Endothelial cell of umbilical vein (primary cell): ENCODE data around the gene LCP1. TPM values are rescaled to one million over a fixed set of nuclear protein-coding genes. Genes with fewer than 3 reads are reported as not detected.

Source experiments
- BruUV-seq: library from RNA; stranded (reverse); fragments of 400-500 nt; replicated peaks from 2 replicates; lab custom pipeline; 2021; lab: Mats Ljungman, UMichigan
- CTCF ChIA-PET: fragments of 300-600, 350-600 bp; sonication (Branson Sonifier 250); formaldehyde crosslinking; loops from one replicate; lab custom pipeline; 2021; ENCODE audit warnings: antibody characterized with exemption, inconsistent platforms; lab: Charles Lee
- POLR2A ChIA-PET: fragments of 300-600, 350-600 bp; sonication (Branson Sonifier 250); formaldehyde crosslinking; loops from one replicate; lab custom pipeline; 2021; ENCODE audit warnings: antibody characterized with exemption, inconsistent platforms; lab: Charles Lee
- DNase-seq: peaks from one replicate; pipeline ENCODE4 v3.0.0-alpha.2; 2011; ENCODE audit warnings: low read depth, low spot score
- FAIRE-seq: peaks from 2 replicates; lab custom pipeline; 2011; peaks lifted over from hg19 to GRCh38; lab: Jason Lieb, UNC
- H2AFZ ChIP-seq: 2 replicates; pipeline ENCODE4 v1.6.0; 2012; ENCODE audit warnings: low read depth, low read length, control low read depth, inconsistent platforms
- H3K27ac ChIP-seq: 2 replicates; pipeline ENCODE4 v1.5.1; 2011; ENCODE audit warnings: low read depth, mild to moderate bottlenecking, control low read depth, low read length, moderate library complexity; ENCODE audit not compliant: insufficient read depth
- H3K27me3 ChIP-seq, 2 experiments: 2 replicates each; pipeline versions ENCODE4 v1.6.0 to v1.6.1; 2011; ENCODE audit warnings: low read length in 2 of 2, mixed read lengths in 1 of 2; ENCODE audit not compliant: control insufficient read depth in 2 of 2, insufficient read depth in 2 of 2
- H3K36me3 ChIP-seq, 2 experiments: 2 replicates in 1 of 2; 3 replicates in 1 of 2; pipeline ENCODE4 v1.5.1; 2011; ENCODE audit warnings: low read length in 2 of 2, mild to moderate bottlenecking in 1 of 2, moderate library complexity in 1 of 2; ENCODE audit not compliant: control insufficient read depth in 2 of 2, insufficient read depth in 2 of 2; ENCODE audit errors: extremely low read depth in 1 of 2
- H3K4me1 ChIP-seq: 3 replicates; pipeline ENCODE4 v1.5.1; 2011; ENCODE audit warnings: mild to moderate bottlenecking, low read length; ENCODE audit not compliant: control insufficient read depth, insufficient read depth; ENCODE audit errors: extremely low read depth
- H3K4me2 ChIP-seq: 2 replicates; pipeline ENCODE4 v1.6.1; 2011; ENCODE audit warnings: low read length, control low read depth, mixed read lengths; ENCODE audit not compliant: insufficient read depth
- H3K4me3 ChIP-seq, 3 experiments: fragments of 200-600 bp in 1 of 3; sonication (generic), shearing (Covaris generic) in 1 of 3; replicated peaks in 1 of 3; 2 replicates each; pipeline ENCODE4 v1.5.1; 2011 to 2016; ENCODE audit warnings: control low read depth in 3 of 3, low read length in 3 of 3, mild to moderate bottlenecking in 2 of 3, inconsistent platforms in 1 of 3, low read depth in 1 of 3, moderate library complexity in 1 of 3; ENCODE audit not compliant: insufficient read depth in 1 of 3
- H3K79me2 ChIP-seq: 2 replicates; pipeline ENCODE4 v1.6.0; 2012; ENCODE audit warnings: low read length, inconsistent platforms; ENCODE audit not compliant: control insufficient read depth, insufficient read depth
- H3K9ac ChIP-seq: replicated peaks from 2 replicates; pipeline ENCODE3; 2011; ENCODE audit warnings: low read length, control low read depth; ENCODE audit not compliant: insufficient read depth; ENCODE audit errors: extremely low read depth
- H3K9me1 ChIP-seq: replicated peaks from 3 replicates; pipeline ENCODE4 v1.6.0; 2011; ENCODE audit warnings: mild to moderate bottlenecking, low read length; ENCODE audit not compliant: control insufficient read depth, insufficient read depth; ENCODE audit errors: extremely low read depth
- H3K9me3 ChIP-seq: replicated peaks from 2 replicates; pipeline ENCODE4 v1.5.1; 2012; ENCODE audit warnings: low read length, inconsistent platforms; ENCODE audit not compliant: control insufficient read depth, insufficient read depth
- H4K20me1 ChIP-seq: replicated peaks from 2 replicates; pipeline ENCODE3; 2011; ENCODE audit warnings: mild to moderate bottlenecking, low read length; ENCODE audit not compliant: control insufficient read depth, insufficient read depth; ENCODE audit errors: extremely low read depth
- EZH2 ChIP-seq: IDR thresholded peaks from 2 replicates; pipeline ENCODE4 v1.6.1; 2012; ENCODE audit warnings: borderline replicate concordance, low read depth, mild to moderate bottlenecking, moderate library complexity, low read length, inconsistent platforms; ENCODE audit not compliant: severe bottlenecking
- FOS ChIP-seq: IDR thresholded peaks from 2 replicates; pipeline ENCODE4 v1.6.1; 2011; ENCODE audit warnings: mild to moderate bottlenecking, low read length, moderate library complexity, borderline replicate concordance; ENCODE audit not compliant: insufficient read depth
- GATA2 ChIP-seq: IDR thresholded peaks from 2 replicates; pipeline ENCODE4 v1.7.0; 2011; ENCODE audit warnings: low read depth, mild to moderate bottlenecking, moderate library complexity, mixed read lengths, low read length; ENCODE audit not compliant: insufficient read length, insufficient read depth
- JUN ChIP-seq: IDR thresholded peaks from 2 replicates; pipeline ENCODE4 v1.6.1; 2011; ENCODE audit warnings: borderline replicate concordance, low read depth; ENCODE audit not compliant: insufficient read length, insufficient read depth
- MYC ChIP-seq: IDR thresholded peaks from one replicate; pipeline ENCODE4 v1.6.1; 2011; ENCODE audit warnings: mild to moderate bottlenecking, low read depth, low read length
- POLR2A ChIP-seq: IDR thresholded peaks from 2 replicates; pipeline ENCODE4 v1.6.1; 2012; ENCODE audit warnings: low read depth, mild to moderate bottlenecking, control low read depth, low read length
- POLR2AphosphoS5 ChIP-seq: IDR thresholded peaks from 2 replicates; pipeline ENCODE4 v1.6.1; 2012; ENCODE audit warnings: low read depth, mild to moderate bottlenecking, control low read depth, low read length, moderate library complexity; ENCODE audit not compliant: insufficient read depth
- dilution Hi-C: fragments of 300-500 bp; cut with MboI; formaldehyde crosslinking; loops from one replicate; pipeline ENCODE4 v1.15.0; 2019; ENCODE audit warnings: low sequenced_read_pairs; ENCODE audit not compliant: extremely low pct_ligation_motif_present
- intact Hi-C: fragments of 100-400 bp; cut with micrococcal nuclease; formaldehyde crosslinking; loops from one replicate; pipeline ENCODE4 v1.10.0; 2022
- polyA plus RNA-seq, 4 experiments: library from polyadenylated mRNA; depleted of rRNA in 3 of 4; stranded (reverse) in 3 of 4; unstranded in 1 of 4; fragments of >200 nt; gene quantifications; 2 replicates each; pipeline versions ENCODE4 v1.2.1 to v1.2.3, GENCODE V29; 2011 to 2012; ENCODE audit warnings: missing spikeins in 1 of 4
- total RNA-seq: library from RNA; stranded (reverse); gene quantifications from 2 replicates; pipeline ENCODE4 v1.2.3, GENCODE V29; 2021
- TF ChIP-seq, protein P1 (sequence below): IDR thresholded peaks from 2 replicates; pipeline ENCODE4 v1.6.1; 2011; ENCODE audit not compliant: insufficient read depth, insufficient read length
- TF ChIP-seq, protein P2 (sequence below), 2 donors: IDR thresholded peaks; 1 replicate in 1 of 2; 2 replicates in 1 of 2; pipeline ENCODE4 v1.5.1; 2011; ENCODE audit warnings: low read length in 2 of 2, mild to moderate bottlenecking in 2 of 2, moderate library complexity in 2 of 2, control low read depth in 1 of 2, inconsistent platforms in 1 of 2, low read depth in 1 of 2; ENCODE audit not compliant: insufficient read depth in 1 of 2; ENCODE audit errors: extremely low read depth in 1 of 2

LCP1 gene
- total and polyA plus RNA-seq, 2 donors (not counting 3 experiments of a cell fraction or from before 2014, with no cell fraction given), result 0.18 to 0.38 TPM

DNA sequence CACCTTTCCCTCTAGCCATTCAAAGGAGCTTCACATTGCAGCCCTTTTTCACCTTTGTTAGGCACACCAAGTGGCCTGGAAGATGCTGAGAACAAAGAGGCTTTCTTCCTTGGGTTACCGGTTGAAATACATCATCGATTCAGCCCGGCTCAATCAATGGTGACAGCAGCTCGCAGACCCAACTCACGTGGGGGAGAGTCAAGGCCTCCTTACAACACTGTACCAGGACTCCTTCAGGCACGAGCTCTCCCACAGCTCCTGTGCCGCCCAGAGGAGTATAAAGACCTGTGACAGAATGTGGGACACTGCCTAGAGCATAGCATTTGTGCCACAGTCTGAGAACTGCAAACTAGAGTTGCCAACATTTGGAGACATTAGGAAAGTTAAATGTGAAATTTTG, 25.9 kb upstream of the LCP1 start:
- POLR2A ChIA-PET, result no interaction called here
- dilution Hi-C loops (no loop called here), intact Hi-C loops (no loop called here)

DNA sequence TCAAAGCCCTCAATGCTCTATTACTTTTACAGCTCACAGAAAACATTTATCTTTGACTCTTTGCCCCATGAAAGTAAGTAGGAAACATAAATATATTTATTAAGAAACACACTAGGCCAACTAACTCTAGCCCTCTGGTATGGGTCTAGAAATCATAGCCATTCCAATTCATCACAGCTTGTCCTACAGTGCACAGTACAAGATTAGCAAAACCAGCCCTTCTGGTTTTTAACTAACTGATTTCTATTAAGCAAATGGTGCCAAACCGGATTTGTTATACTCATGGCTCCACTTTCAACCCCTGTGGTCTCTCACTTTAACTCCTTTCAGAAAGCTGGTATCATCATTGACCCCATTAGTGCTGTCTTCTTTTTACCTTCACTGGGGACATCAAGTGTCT, 24.2 kb upstream of the LCP1 start:
- peaks cover 7 to 21% of the 10 kb centered on the region in 2 experiments for H3K27me3 ChIP-seq
- no peaks in the 10 kb centered on the region for H3K36me3 ChIP-seq
- intact Hi-C loops, result no loop called here
- no peaks in the 10 kb centered on the region for H3K4me1 ChIP-seq
- BruUV-seq, result no TSS peak
- no peak overlapping the region for H2AFZ ChIP-seq
- no peaks in the 10 kb centered on the region for H3K79me2 ChIP-seq
- no peaks in the 10 kb centered on the region for H4K20me1 ChIP-seq
- no peak for DNase-seq
- no peak overlapping the region for H3K9ac ChIP-seq
- H3K27ac ChIP-seq, result no peak overlapping the region
- POLR2A ChIA-PET, result no interaction called here
- CTCF ChIA-PET, result no interaction called here
- H3K9me1 ChIP-seq, result no peaks in the 10 kb centered on the region
- no peak for FAIRE-seq
- dilution Hi-C loops, result no loop called here
- H3K4me3 ChIP-seq, result no peak overlapping the region
- TF ChIP-seq POLR2A, result no peak
- TF ChIP-seq GATA2, result no peak
- no peak for TF ChIP-seq EZH2
- no peak for TF ChIP-seq POLR2AphosphoS5
- TF ChIP-seq, protein P1, sequence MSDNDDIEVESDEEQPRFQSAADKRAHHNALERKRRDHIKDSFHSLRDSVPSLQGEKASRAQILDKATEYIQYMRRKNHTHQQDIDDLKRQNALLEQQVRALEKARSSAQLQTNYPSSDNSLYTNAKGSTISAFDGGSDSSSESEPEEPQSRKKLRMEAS, result no peak
- TF ChIP-seq JUN, result no peak
- TF ChIP-seq FOS, result no peak
- TF ChIP-seq MYC, result no peak
- TF ChIP-seq, protein P2, sequence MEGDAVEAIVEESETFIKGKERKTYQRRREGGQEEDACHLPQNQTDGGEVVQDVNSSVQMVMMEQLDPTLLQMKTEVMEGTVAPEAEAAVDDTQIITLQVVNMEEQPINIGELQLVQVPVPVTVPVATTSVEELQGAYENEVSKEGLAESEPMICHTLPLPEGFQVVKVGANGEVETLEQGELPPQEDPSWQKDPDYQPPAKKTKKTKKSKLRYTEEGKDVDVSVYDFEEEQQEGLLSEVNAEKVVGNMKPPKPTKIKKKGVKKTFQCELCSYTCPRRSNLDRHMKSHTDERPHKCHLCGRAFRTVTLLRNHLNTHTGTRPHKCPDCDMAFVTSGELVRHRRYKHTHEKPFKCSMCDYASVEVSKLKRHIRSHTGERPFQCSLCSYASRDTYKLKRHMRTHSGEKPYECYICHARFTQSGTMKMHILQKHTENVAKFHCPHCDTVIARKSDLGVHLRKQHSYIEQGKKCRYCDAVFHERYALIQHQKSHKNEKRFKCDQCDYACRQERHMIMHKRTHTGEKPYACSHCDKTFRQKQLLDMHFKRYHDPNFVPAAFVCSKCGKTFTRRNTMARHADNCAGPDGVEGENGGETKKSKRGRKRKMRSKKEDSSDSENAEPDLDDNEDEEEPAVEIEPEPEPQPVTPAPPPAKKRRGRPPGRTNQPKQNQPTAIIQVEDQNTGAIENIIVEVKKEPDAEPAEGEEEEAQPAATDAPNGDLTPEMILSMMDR (IDR thresholded peaks at IDR 0.05; ENCODE audit: extremely low read depth in 1 of 2, insufficient read depth in 1 of 2, low read depth in 1 of 2, low read length in 2 of 2), result no peak
- H3K4me2 ChIP-seq, result no peak overlapping the region
- no peaks in the 10 kb centered on the region for H3K9me3 ChIP-seq

More for the DNA sequence above, 25.9 kb upstream of the LCP1 start:
- Histone ChIP-seq H3K9ac (no peak overlapping the region), H3K9me3 (no peaks in the 10 kb centered on the region), H3K4me3 (no peak overlapping the region), H3K4me2 (no peak overlapping the region), H4K20me1 (no peaks in the 10 kb centered on the region), H3K27ac (no peak overlapping the region), H3K79me2 (no peaks in the 10 kb centered on the region), H2AFZ (no peak overlapping the region), H3K9me1 (no peaks in the 10 kb centered on the region), H3K4me1 (peaks cover 9% of the 10 kb centered on the region), H3K27me3 (peaks cover 9 to 31% of the 10 kb centered on the region in 2 experiments), H3K36me3 (no peaks in the 10 kb centered on the region)
- FAIRE-seq (no peak), DNase-seq (no peak)
- CTCF ChIA-PET, result no interaction called here
- BruUV-seq, result no TSS peak
- TF ChIP-seq GATA2 (no peak), MYC (no peak), JUN (no peak), POLR2AphosphoS5 (no peak)
- TF ChIP-seq, protein P1, result no peak
